GM21390 (cell line): Measurements from ENCODE around the gene COL4A1.

Experiments
- ATAC-seq: cut with Tn5 transposase; IDR thresholded peaks from one replicate; pipeline ENCODE4 v1.9.1; 2021; ENCODE audit not compliant: unreplicated experiment

Gene COL4A1

DNA sequence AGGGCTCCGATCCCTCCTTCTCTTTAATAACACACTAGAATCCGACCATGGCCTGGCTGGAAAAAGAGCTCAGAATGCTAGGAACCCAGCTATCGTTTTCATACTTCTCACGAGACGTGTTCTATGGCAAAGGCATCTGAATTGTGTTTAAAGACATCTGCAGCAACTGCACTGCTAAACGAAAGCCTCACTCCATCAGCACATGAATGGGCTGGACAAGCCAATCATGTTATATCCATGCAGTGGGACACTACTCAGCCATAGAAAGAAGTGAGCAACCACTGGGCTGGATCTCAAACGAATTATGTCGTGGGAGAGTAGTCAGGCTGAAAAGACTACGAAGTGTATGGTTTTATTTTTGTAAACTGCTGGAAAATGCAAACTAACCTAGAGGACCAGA lies 136.1 kb downstream of the COL4A1 start:
- ATAC-seq, result no peak

DNA sequence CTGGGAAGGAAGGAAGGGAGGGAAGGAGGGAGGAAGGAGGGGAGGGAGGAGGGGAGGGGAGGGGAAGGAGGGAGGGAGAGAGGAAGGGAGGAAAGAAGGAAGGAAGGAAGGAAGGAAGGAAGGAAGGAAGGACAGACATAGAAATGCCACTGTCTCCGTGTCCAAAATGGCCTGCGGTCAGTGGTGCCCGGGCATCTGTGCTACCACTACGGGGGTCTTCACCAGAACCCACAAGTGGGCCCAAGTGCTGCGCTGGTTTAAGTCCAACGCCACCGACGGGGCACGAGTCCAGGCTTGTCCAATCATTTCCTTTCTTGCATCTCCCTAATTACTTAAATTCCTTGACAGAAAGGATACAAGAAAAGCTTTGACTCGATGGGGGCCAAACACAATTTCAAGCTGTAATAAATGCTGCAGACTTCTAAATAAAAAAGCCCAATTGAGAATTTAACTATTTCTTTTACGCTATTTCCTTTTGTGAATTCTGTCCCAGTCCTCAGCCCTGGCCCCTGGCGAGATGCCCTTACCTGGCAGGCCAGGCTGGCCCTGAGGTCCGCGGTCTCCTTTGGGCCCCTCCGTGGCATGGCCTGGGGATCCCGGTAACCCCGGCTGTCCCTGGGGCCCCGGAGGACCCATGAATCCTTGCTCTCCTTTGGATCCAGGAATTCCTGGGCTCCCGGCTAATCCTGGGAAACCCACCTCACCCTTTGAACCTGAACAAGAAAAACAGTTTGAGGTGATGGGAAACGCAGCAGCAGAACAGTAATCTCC lies 136.8 kb downstream of the COL4A1 start:
- ATAC-seq, result no peak

DNA sequence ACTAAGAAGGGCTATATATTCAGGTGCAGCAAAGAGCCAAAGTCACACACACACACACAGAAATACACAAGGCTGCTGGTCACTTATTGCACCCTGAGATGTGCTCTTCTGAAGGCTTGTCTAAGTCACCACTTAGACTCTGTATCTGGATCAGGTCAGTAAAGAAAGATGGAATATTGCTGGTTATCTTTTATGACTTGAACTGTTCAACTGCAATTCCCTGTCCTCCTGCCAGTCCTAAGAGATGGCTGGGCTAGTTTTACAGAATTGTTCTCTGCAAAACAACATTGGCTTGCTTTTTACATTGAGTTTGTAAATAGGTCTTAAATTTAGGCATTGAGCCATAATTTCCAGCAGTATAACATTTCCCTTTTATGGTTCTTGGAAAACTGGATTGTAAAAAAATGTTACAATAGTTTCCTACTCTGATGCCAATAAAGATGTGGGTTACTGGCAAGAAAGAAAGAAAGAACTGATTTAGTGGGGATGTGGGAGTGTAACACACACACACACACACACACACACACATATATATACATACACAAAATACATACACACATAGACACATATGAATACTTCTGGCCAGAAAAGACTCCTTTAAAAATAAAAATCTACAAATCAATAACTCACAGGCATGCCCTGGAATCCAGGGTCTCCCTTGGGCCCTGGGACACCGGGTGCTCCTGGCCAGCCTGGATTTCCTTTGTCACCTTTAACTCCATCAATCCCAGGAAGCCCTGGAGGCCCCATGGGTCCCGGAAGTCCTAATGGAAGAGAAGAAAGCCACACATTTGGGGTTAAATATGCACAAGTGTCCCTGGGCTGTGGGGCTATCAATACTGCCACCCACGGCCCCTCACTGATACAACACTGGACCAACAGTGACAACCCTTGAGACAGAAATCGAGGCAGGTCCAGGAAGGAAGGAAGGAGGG lies 137.7 kb downstream of the COL4A1 start:
- no peak for ATAC-seq

DNA sequence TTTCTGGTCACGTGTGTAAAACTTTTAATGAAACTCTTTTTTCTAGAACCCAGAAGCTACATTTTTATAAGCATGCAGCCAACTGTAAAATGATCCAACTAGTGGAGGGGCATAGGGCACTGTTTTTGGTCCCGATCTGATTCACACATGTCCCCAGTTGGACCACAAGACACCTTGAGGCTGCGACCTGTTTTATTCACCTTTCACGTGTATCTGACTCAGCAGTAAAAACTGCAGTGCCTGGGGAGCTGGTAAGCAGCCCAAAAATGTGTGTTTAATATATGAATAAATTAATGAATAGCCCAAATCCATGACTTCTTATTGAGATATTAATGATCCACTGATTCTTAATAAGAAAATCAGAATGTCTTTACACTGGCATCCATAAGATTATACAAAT lies 140.4 kb downstream of the COL4A1 start:
- no peak for ATAC-seq

DNA sequence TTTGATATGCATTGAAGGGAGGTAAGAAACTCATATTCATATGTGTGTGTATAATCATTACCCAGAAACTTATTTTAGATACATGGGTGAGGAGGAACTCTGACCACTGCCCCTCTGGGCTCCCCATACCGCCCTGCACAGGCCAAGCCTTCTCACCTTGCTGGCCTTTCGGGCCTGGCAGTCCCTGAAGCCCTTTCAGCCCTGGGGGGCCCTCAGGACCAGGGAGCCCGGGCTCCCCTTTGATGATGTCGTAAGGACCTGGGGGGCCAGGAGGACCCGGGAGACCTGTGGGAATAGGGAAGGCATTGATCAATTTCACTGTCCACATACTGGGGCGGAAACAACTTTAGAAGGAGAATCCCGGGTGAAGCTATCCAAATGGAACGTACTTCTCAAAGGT lies 142.3 kb downstream of the COL4A1 start:
- ATAC-seq, result no peak

DNA sequence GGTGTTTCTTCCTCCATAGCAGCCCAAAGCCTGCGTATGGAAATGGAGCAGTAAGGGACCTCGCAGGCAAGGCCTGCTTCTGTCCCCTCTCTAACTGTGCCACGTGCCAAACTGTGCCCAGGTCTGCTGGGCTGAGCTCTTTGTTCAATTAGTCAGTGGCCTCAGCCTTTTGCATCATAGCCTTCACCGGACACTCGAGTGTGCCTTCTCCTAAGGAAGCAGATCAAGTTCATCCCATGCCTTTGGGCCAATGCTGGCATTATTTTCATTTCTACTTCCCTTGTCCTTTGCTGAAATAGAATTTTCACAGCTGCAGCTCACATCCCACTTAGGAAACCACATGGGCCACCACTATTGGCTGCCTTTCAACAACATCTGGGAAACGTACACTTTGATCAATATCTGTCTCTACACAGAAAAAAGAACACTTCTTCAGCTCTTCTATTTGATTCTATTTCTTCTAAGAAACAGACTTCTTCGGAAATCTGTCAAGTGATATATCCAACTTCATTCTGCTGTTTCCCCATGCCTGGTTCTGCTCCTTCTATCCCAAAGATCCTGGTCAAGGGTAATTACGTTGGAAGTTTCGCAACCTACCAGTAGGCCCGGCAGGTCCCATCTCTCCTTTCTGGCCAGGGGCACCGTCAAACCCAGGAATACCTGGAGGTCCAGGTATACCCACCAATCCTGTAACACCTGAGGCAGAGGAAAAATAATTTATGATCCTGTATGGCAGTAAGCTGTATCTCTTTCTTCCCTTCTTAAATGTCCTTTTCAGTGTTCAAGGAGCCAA lies 143.9 kb downstream of the COL4A1 start:
- ATAC-seq, result no peak

DNA sequence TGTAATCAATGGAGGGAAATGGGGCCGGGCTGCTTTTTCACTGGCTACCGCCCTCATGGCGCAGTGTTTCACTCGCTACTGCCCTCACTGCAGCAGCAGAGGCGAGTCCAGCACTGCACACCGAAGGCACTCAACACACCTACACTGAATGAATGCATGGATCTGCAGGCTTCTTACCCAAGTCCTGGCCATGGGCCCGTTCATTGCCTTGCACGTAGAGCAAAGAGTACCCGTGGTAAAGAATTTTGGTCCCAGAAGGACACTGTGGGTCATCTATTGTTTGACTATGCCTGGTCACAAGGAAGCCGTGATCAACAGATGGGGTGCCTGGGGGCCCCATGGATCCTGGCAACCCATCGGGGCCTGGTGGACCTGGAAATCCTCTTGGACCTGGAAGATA lies 144.9 kb downstream of the COL4A1 start:
- no peak for ATAC-seq

DNA sequence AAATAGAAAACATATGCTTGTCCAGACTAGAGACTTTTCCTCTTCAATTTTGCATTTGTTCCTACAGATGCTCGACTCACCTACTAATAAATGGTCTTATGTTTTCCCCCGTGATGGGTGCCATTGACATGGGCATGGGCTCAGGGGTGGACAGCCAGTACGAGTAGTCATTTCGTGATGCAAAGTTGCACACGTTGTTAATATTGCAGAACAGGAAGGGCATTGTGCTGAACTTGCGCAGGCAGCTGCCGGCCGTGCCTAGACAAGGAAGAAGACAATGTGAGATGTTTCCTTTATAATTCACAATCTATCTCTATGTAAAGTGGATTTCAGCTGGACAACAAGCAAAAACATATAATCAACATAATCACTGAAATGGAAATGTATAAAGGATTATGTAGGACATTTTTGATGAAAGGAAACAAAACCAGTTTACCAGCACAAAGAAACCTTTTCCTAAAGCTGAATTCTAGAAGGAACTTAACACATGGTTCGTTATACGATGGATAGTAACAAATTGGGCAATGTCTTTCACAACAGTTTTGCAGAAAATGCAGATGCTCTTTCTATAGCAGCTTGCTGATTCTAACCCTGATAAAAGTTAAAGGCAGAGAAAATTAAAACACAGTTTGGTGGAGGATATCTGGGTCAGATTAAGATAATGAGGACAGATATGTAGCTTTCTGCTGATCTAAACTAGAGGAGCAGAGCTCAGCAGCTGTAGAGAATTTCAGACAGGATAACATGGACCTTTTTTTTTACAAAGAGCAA lies 145.7 kb downstream of the COL4A1 start:
- ATAC-seq, result no peak

DNA sequence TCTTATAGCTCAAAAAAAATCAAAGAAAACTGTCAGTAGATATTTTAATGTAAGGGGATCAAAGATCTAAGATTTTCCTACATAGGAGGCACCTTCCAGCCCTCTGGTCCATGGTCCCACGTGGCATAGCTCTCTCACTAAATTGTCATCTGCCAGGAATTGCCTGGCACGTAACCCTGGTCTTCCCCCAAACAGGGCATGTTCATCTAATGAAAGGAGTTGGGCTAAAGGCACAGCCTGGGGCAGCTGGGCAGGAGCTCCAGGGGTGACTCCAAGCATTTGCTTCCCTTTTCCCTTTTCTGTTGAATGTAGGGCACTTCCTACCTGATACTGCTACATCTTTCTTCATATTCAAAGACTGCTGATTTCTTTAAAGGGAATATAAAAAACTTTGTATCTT lies 148.7 kb downstream of the COL4A1 start:
- no peak for ATAC-seq

DNA sequence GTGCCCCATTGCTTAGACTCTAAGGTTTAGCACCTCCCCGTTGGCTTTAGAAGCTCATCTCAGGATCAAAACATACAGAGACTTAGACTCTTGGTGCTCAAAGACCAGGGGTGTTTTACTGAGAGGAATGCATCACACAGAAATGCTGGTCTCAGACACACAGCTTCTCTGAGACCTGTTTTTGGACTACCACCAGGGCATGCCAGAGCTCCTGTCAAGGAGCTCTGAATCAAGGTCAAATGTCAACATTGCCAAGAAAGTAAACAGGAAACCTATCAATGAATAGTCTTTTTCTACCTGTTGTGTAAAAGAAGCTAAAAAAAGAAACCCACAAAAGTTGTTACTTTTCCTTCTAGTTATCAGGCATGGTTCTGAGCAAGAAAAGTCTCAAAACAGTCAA lies 149.2 kb downstream of the COL4A1 start:
- ATAC-seq, result no peak

DNA sequence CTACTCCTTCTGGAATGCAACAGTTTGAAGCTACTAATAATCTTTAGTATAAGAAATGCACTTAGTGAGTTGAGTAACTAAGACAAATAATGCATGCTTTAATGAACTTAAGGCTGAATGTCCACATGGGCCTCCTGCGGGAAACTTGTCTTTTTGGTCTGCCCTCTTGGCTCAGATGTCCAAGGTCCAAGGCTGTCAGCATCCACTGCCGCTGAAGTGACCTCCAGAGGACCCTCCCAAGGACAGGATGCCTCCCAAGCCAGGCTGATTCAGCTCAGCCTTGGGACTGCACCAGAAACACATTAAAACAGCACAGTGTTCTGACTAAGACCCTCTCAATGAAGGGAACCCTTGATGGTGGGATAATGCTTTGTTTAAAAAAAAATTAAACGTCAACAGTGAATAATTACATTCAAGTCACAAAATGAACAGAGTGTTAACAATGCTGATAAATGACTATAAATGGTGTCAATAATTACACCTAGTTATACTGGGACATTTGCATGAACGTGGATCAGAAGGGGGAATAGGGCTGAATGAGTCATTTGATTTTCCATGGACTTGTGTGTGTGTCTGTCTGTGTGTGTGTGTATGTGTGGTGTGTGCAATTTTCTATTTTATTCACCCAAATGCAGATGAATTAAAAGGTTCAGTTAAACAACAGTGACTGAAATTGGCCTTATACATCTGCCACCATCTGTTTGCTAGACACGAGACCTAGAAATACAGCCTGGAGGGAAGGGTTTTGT lies 150.5 kb downstream of the COL4A1 start:
- ATAC-seq, result no peak

DNA sequence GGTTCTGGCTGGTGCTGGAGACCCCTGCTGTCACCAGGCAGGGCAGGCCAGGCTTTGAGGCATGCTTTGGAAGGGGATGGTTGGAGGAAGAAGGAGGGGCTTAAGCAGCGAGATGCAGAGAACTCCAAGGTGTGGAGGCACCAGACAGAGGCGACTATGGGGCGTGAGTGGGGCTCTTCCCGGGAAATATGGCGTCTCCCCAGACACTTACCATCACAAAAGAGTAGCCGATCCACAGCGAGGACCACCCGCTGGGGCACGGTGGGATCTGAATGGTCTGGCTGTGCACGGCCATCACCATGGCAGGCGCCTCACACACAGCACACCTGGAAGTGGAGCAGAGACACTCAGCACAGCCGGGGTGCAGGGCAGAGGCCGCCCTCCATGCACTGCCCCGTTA lies 151.9 kb downstream of the COL4A1 start:
- no peak for ATAC-seq

DNA sequence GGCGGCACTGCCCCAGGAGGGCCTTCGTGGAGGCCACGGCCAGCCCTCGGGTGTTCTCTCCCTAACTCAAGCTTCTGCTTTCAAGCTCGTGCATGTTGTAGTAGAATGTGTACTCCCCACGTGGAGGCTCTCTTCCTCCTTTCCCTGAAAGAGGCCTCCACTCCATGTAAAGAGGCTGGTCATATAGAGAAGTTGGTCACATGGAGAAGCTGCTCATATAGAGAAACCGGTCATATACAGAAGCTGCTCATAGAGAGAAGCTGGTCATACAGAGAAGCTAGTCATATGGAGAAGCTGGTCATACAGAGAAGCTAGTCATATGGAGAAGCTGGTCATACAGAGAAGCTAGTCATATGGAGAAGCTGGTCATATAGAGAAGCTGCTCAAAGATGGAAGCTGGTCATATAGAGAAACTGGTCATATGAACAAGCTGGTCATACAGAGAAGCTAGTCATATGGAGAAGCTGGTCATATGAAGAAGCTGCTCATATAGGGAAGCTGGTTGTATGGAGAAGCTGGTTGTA lies 152.5 kb downstream of the COL4A1 start:
- ATAC-seq, result no peak

DNA sequence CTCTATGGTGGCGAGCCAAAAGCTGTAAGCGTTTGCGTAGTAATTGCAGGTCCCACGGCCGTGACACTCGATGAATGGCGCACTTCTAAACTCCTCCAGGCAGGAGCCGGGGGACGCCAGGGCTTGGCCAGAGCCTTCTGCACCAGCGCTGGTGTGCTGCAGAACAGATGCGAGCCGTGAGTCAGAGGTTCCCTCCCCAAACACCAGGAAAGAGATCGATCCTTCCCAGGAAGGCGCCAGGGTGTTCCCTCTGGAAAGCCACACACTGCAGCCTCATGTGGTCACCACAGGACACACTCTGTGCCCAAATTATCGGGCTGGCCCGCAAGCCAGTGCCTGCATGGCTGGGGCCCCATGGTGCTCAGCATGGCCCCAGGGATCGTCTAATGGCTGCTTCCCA lies 154.6 kb downstream of the COL4A1 start:
- ATAC-seq, result no peak

DNA sequence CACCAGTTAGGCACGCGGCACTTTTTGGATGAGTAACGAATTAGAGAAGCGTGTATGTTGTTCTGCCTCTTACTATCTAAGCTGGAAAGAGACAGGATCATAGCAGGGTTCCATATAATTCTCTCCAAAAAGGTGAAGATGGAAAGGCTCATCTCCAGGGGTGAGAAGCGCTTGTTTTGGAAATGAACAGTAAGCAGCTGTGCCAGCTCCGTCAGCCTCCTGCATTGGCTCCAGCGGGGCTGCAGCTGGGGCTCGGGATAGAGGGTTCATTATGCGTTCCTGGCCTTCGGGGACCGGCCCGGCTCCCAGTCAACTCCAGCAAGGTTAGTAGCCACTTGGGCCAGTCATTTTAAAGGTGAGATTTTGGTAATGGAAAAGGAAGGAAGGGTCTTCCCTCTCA lies 155.5 kb downstream of the COL4A1 start:
- no peak for ATAC-seq

DNA sequence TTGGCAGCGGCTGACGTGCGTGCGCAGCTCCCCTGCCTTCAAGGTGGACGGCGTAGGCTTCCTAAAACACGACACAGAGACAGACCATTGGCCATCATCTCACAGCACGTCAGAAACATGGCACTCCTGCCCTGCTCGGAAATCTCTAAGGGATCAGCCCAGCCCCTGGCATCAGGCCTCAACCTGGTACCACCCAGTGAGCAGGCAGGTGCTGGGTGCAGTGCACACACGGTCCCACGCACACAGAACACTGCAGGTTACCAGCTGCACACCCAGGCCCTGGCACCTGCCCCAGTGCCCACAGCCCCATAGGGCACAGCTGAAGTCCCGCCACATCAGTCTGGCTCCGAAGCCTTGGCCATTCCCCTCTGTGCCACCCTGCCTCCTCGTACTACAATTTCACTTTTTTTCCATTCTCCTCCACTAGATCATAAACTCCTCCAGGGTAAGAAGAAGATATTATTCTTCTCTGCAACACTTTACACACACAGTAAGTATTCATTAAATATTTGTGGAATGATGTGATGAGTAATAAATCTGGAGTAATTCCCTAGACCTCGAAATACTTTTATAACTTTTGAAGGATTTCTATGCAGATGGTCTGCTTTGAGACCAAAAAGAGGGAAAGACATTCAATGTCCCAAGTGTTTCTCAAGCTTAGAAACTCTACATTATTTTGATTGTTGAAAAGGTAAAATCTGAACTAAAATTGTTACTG lies 156.4 kb downstream of the COL4A1 start:
- ATAC-seq, result no peak

DNA sequence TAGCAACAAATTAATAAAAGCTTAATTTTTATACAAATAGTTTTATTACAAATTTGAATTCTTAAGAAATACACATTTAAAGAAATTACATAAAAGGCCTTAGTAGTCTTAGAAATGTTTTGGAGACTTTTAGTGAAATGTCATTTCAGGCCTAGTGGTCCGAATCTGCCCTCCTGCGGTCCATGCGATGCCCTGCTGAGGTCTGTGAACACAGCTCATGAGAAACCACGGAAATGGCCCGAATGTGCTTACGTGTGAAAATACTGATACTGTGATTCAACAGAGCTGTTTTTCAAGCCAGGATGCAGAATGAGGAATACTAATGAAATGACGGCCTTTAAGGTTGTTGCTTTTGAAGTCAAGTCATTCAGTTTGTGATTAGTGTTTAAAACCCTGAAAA lies 157.9 kb downstream of the COL4A1 start:
- no peak for ATAC-seq

DNA sequence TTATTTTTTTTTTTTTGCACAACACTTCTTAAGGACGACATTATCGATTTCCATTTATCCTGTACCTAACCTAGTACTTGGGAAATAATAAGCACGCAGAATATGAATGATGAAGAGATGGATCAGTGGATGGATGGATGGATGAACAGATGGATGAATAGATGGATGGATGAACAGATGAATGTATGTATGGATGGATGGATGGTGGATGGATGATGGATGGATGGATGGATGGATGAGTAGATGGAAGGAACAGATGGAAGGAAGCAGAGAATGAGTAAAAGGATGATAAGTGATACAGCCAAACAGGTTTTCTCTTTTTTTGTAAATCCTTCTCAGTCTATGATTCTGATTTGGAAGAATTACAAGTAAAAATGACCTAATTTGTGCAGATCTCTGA lies 166.9 kb downstream of the COL4A1 start:
- ATAC-seq, result no peak

DNA sequence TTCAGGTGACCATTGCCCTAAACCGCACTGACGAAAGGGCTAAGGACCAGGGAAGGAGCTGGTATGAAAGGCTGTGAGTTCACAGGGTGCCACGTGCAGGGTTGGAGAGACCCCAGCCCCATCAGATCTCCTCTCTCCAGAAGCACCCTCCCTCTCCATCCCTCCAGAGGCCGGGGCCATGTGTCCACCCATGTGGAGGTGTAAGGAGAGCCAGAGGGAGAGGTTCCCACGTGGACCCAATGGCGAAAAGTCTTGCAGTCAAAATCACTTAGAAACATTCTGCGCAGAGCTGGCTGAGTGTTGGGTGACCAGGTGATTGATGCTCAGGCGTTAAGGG lies 168.3 kb downstream of the COL4A1 start:
- ATAC-seq, result no peak
